ENCODE results near the gene CLEC4C. TPM values are rescaled to one million over a fixed set of nuclear protein-coding genes. Genes with fewer than 3 reads are reported as not detected.
"Not testable (repeated sequence)": the region's sequence is repeated elsewhere in the genome, so short reads cannot be mapped to it uniquely, and the experiment has no call there.

Gene CLEC4C
- total RNA-seq (2021; ENCODE audit: unreplicated experiment) (not detected), Bru-seq, nascent RNA (not detected), BruChase-seq, experiment 1, labeled RNA remaining after a 2-hour chase (not detected), BruChase-seq, experiment 2, labeled RNA remaining after a 6-hour chase (not detected)
- polyA plus RNA-seq (2012; ENCODE audit: insufficient read length), result not detected
- long read RNA-seq, result 0 reads

DNA sequence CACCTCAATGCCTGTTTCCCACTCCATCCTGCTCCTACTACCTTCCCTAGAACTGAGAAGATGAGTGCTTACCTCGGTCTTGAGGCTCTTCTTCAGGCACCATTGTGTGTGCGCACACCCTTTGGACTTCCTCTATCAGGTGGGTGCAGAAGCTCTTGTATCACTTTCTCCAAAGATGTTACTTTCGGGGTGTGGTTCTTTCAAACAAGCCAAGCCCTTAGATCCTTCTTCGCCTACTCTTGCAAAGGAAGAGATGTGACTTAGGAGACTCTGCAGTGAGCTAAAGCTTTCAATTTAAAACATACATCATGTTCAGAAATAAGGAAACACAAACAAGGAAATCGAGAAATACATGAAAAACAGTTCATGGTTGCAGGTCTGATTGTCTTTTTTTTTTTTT lies at the start of gene CLEC4C:
Gene CLEC4C, minus strand, starts transcription at position 130 of the 400 bp plus-strand sequence. Its CDS starts 27 bp downstream, at position 103.
- Histone ChIP-seq H3K27me3 (ENCODE audit: control insufficient read depth, insufficient read depth, low read length) (no peaks in the 10 kb centered on the region), H3K4me3 (ENCODE audit: low read depth in 2 of 2, low read length in 2 of 2) (no peak within 1 kb of the TSS), H3K9me3 (ENCODE audit: control insufficient read depth, insufficient read depth, low read depth, low read length) (no peaks in the 10 kb centered on the region), H3K27ac (ENCODE audit: low read length) (no peak within 1 kb of the TSS), H3K4me1 (ENCODE audit: control insufficient read depth, insufficient read depth, low read length) (no peaks in the 10 kb centered on the region), H3K36me3 (ENCODE audit: control insufficient read depth, insufficient read depth, low read length) (no peaks in the 10 kb centered on the region)
- DNase-seq (ENCODE audit: low read depth, low spot score), result no peak
- TF ChIP-seq TCF7L2 (IDR thresholded peaks at IDR 0.05; ENCODE audit: low read depth, low read length), result no peak
- TF ChIP-seq, protein P1, sequence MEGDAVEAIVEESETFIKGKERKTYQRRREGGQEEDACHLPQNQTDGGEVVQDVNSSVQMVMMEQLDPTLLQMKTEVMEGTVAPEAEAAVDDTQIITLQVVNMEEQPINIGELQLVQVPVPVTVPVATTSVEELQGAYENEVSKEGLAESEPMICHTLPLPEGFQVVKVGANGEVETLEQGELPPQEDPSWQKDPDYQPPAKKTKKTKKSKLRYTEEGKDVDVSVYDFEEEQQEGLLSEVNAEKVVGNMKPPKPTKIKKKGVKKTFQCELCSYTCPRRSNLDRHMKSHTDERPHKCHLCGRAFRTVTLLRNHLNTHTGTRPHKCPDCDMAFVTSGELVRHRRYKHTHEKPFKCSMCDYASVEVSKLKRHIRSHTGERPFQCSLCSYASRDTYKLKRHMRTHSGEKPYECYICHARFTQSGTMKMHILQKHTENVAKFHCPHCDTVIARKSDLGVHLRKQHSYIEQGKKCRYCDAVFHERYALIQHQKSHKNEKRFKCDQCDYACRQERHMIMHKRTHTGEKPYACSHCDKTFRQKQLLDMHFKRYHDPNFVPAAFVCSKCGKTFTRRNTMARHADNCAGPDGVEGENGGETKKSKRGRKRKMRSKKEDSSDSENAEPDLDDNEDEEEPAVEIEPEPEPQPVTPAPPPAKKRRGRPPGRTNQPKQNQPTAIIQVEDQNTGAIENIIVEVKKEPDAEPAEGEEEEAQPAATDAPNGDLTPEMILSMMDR (IDR thresholded peaks at IDR 0.05), result no peak
- no peak for TF ChIP-seq SIN3A (IDR thresholded peaks at IDR 0.05; ENCODE audit: borderline replicate concordance, insufficient read depth, low read depth, low read length)
- no peak for TF ChIP-seq REST (IDR thresholded peaks at IDR 0.05; ENCODE audit: insufficient read depth in 1 of 2, low read depth in 2 of 2, low read length in 1 of 2)
- TF ChIP-seq POLR2AphosphoS5 (IDR thresholded peaks at IDR 0.05; ENCODE audit: low read depth, low read length), result no peak
- ATAC-seq, result no peak
- in situ Hi-C loops (cut with HindIII; ENCODE audit: low pct_unique_long_range_greater_than_20kb, low sequenced_read_pairs), result no loop called here
- intact Hi-C loops (cut with micrococcal nuclease; ENCODE audit: unreplicated experiment), result no loop called here
- POLR2A ChIA-PET, result no interaction called here
- BruUV-seq (replicated peaks), result no TSS peak
- CTCF ChIA-PET, result interaction anchor here (1.0 kb wide), 1 partner anchor 13 kb away, joined by 8 read pairs; no protein-coding TSS in a partner anchor

DNA sequence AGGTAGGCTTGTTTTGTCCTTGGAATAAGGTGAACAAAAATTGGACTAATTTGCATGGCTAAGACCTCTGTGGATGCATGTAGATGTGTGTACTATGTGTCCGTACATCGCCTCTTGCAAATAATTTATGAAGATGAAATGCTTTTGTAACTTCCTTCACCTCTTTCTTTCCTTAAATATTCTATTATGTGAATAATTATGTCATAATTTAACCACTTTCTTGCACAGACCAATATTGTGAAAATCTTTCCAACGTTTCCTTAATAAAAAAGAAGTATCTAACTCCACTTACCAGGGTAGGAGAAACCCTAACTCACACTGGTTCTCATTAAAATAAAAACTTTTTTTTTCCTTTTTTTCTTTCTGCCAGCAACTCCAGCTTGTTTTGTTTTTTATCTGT lies 46.0 kb upstream of the CLEC4C start:
- ChIA-PET POLR2A (no interaction called here), CTCF (no interaction called here)
- intact Hi-C loops (cut with micrococcal nuclease; ENCODE audit: unreplicated experiment) (no loop called here), in situ Hi-C loops (cut with HindIII; ENCODE audit: low pct_unique_long_range_greater_than_20kb, low sequenced_read_pairs) (no loop called here)
- BruUV-seq (replicated peaks), result no TSS peak
- Histone ChIP-seq H3K4me1 (ENCODE audit: control insufficient read depth, insufficient read depth, low read length) (no peaks in the 10 kb centered on the region), H3K27ac (ENCODE audit: low read length) (no peak overlapping the region), H3K9me3 (ENCODE audit: control insufficient read depth, insufficient read depth, low read depth, low read length) (no peaks in the 10 kb centered on the region), H3K36me3 (ENCODE audit: control insufficient read depth, insufficient read depth, low read length) (no peaks in the 10 kb centered on the region), H3K27me3 (ENCODE audit: control insufficient read depth, insufficient read depth, low read length) (no peaks in the 10 kb centered on the region), H3K4me3 (ENCODE audit: low read depth in 2 of 2, low read length in 2 of 2) (no peak overlapping the region)
- DNase-seq (ENCODE audit: low read depth, low spot score) (no peak), ATAC-seq (no peak)
- TF ChIP-seq TCF7L2 (IDR thresholded peaks at IDR 0.05; ENCODE audit: low read depth, low read length) (no peak), POLR2AphosphoS5 (IDR thresholded peaks at IDR 0.05; ENCODE audit: low read depth, low read length) (no peak), SIN3A (IDR thresholded peaks at IDR 0.05; ENCODE audit: borderline replicate concordance, insufficient read depth, low read depth, low read length) (no peak), REST (IDR thresholded peaks at IDR 0.05; ENCODE audit: insufficient read depth in 1 of 2, low read depth in 2 of 2, low read length in 1 of 2) (no peak)
- TF ChIP-seq, protein P1 (IDR thresholded peaks at IDR 0.05), result no peak

GRCh38 chr12:7788884-7789528 lies 41.8 kb upstream of the CLEC4C start, which contains the start of gene NANOG:
Gene NANOG, plus strand, starts transcription at chr12:7789402. Its CDS starts 213 bp downstream, at chr12:7789615.
- DNase-seq (ENCODE audit: low read depth, low spot score); H3K9me3 ChIP-seq (ENCODE audit: control insufficient read depth, insufficient read depth, low read depth, low read length); H3K4me3 ChIP-seq (ENCODE audit: low read depth in 2 of 2, low read length in 2 of 2); CTCF ChIA-PET; H3K4me1 ChIP-seq (ENCODE audit: control insufficient read depth, insufficient read depth, low read length); H3K27ac ChIP-seq (ENCODE audit: low read length); H3K27me3 ChIP-seq (ENCODE audit: control insufficient read depth, insufficient read depth, low read length); in situ Hi-C loops (cut with HindIII; ENCODE audit: low pct_unique_long_range_greater_than_20kb, low sequenced_read_pairs); BruUV-seq (replicated peaks); ATAC-seq; intact Hi-C loops (cut with micrococcal nuclease; ENCODE audit: unreplicated experiment); POLR2A ChIA-PET; H3K36me3 ChIP-seq (ENCODE audit: control insufficient read depth, insufficient read depth, low read length): not testable (repeated sequence)
